ENCODE measurements around the gene VASH2.
"Not testable (repeated sequence)": the region's sequence is repeated elsewhere in the genome, so short reads cannot be mapped to it uniquely, and the experiment has no call there.

Gene VASH2

DNA sequence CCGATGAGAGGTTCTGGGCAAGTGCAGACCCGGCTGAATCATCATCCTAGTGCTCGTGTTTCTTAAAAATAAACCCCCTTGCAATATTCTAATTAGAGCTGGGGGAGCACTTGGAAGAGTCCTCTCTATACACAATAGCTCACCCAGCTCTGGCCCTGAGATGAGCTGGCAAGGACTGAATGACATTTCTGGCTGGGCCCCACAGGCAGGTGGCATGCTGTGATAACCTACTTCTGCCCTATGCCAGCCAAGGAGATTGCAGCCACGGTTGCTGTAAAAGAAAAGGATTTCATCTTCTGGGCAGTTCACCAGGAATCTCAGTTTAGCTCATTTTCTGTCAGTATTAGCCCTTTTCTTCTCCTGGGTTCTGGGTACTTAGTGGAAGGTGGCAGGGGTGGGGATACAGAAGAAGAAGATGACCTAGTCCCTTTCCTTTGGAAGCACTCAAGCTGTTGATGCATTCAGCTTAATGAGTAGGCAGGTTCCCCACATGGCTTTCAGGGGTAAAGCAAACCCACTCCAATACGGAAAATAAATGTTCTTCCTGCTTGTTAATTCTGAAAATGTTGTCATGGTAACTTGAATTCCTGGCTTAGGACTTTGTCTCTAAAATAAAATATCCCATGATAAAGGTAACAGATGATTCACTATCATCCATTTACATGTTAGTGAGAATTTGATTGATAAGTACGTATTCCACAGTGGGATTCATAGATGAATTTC is 32.2 kb downstream of the VASH2 start:
- no peak for DNase-seq

GRCh38 chr1:212983482-212983881 is 33.1 kb downstream of the VASH2 start:
- no peak for DNase-seq

DNA sequence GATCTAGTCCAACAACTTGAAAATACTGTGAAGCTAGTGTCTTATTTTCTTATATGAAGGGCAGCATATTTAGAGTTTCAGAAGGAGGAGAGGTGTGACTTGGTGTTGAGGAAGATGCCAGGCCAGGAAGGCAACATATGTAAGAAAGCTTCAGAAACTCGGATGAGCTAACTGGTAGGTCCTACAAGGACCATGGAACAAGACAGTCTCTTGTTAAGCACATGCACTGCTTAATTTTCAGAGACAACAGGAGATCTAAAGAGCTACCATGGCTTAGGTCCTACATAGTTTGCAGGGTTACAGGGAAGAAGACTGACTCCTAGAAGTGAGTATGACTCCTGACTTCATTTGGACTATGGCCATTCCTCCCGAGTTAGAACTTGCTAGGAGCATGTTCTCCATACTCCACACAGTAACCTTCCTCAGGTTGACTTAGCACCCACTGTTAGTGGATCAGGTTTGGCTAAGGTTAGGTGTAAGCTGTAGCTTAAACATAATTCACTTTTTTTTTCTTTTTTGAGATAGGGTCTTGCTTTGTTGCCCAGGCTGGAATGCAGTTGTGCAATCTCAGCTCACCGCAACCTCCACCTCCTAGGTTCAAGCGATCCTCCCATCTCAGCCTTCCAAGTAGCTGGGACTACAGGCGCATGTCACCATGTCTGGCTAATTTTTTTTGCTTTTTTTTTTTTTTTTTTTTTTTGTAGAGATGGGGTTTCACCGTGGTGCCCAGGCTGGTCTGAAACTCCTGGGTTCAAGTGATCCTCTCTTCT is 34.4 kb downstream of the VASH2 start:
- no peak for DNase-seq

DNA sequence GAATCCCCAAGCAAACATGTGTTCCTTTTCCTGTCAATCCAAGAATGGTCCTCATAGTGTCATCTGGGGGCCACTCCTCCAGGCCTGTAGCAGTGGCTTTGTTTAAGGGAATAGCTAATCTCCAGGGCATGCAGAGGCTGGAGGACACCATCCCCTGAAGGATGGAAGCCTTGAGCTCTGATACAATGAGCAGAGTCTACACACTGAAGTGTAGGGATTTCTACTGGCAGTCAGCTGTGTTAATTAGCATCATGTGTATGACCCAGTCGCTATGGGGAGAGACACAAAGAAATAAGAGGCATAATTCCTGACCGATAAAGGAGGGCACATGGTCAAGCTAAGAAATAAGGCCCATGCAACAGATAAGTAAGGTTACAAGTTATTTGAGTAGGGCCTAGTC is 36.2 kb downstream of the VASH2 start:
- DNase-seq: no peak

- DNase-seq: no peak
Observed at GRCh38 chr1:212987702-212988322, 37.5 kb downstream of the VASH2 start.

GRCh38 chr1:212990276-212990675 is 39.9 kb downstream of the VASH2 start:
- DNase-seq: no peak

GRCh38 chr1:212993960-212994359 is 43.6 kb downstream of the VASH2 start:
- not testable (repeated sequence) for DNase-seq

- DNase-seq: no peak
Observed at GRCh38 chr1:212994926-212995325, 44.6 kb downstream of the VASH2 start.

- DNase-seq: no peak
Observed at GRCh38 chr1:213003256-213003655, 52.9 kb downstream of the VASH2 start.

DNA sequence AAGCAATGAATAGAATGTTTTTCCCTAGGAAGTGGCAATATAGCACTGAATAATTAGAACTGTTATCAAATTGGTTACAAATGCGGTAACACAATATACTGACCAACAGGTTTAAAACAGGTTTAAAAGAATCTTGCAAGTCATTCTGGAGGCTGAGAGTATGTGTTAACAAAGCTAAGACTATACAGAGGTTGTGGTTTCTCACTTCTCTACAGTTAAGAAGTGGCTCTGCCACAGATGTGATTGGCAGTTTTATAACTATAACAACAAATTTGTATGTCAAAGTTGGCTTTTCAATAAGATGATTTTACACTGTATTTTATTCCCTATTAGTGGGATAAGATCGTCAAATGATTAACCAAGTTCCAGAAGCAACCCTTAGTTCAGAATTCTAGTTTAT is 58.2 kb downstream of the VASH2 start:
- DNase-seq: no peak

DNA sequence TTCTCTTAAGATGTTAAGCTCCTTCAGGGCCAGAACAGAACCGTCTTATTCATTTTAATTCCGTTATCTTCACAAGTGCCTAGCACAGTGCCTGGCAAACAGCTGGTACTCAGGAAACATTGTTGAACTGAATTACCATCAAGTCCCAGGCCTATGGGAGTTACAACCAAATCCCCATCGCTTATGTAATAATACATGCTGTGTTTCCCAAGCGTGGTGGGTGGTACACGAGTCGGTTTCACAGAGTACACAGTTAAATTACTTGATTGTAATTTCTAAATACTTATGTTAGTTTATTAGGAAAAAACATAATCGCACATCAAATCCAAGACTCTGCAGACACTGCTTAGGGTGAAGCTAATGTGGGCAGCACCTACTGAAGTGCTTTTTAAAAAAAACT is 64.3 kb downstream of the VASH2 start:
- no peak for DNase-seq

DNA sequence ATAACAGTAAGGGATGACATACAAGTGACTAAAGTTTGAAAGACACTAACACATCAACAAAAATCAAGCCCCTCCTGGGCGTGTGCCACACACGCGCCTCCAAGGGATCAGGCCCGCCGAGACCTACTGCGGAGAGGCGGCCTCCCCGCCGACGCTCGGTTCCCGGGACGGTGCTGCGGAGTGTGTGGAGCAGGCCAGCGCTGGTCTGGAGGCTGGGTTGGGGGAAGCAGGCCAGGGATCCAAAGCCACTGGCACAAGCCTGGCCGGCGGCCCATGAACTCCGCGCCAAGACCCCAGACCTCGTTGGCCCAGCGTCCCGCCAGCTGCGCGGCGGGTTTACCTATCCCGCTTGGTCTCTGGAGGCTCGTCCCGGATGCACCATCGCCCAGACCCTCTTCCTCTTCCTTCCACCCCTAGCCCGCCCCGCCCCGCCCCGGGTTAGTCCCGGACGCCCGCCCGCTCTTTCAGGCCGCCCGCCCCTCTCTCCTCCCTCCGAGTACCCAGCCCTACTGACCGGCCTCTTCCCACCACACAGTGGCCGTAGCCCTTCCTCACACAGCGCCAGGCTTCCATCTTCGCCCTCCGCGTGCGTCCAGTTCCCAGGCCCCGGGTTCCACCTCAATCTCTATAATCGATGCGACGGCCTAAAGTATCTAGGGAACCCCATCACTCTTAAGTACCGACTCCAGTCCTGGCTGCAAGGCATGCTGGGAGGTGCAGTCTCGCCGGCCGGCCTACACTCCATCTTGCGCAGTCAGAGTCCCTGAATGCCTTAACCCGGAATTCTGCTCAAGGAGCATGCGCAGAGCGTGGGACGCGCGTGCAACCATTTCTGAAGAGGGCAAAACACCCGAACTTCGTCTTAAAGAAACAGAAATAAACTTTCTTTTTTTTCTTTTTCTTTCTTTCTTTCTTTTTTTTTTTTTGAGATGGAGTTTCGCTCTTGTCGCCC is 65.0 kb downstream of the VASH2 start, which contains the start of gene ANGEL2:
Gene ANGEL2 (minus strand): TSS at position 769 of the 952 bp plus-strand sequence. CDS start 196 bp downstream, at position 573.
- peak; percentile 95 for DNase-seq

DNA sequence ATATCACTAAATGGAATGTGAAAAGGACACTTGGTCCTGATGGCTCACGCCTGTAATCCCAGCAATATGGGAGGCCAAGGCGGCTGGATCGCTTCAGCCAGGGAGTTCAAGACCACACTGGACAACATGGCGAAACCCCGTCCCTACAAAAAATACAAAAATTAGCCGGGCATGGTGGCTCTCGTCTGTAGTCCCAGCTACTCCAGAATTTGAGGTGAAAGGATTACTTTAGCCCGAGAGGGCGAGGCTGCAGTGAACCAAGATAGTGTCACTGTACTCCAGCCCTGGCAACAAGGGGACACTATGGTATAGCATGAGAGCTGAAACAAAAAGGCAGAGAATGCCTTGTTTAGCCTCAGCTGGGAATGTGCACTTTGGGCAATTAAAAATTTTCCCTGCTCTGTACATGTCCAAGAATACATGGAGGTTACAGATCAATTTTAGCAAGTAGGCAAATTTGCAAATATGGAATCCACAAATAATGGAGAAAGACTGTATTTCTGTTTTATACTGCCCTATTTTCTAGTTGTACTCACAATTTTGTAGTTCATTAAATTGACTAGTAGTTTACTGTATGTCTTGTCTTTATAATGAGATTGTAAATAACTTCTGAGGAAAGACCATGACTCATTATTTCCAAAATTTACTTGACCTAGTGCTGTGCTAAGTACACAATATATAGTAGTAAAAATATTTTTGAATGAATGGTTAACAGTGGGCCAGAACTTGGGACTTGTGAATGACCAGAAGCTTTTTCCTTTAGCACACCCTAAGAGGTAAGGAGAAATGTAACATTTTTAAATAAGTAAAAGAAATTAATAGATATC is 67.3 kb downstream of the VASH2 start:
- no peak for DNase-seq

GRCh38 chr1:213019450-213019849 is 69.1 kb downstream of the VASH2 start:
- DNase-seq: no peak

- DNase-seq: no peak
Observed at GRCh38 chr1:213020016-213020415, 69.7 kb downstream of the VASH2 start.

DNA sequence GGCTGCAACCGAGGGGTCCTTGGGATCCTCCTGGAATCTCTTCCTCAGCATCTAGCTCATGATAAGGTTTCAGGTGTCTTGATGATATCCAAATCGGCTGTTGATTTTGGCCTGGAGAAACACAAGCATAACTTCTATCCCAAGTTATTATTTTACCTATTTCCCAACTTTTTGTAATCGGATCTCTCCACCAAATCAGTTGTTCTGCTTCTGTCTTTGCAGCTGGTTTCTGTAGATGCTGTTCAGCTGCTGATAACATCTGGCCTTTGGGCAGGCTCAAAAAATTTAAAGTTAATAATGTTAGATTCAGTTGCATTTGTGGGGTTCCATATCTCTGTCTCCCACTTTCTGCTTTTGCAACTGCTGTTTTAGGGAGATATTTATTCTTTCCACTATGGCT is 76.7 kb downstream of the VASH2 start:
- DNase-seq: not testable (repeated sequence)

DNA sequence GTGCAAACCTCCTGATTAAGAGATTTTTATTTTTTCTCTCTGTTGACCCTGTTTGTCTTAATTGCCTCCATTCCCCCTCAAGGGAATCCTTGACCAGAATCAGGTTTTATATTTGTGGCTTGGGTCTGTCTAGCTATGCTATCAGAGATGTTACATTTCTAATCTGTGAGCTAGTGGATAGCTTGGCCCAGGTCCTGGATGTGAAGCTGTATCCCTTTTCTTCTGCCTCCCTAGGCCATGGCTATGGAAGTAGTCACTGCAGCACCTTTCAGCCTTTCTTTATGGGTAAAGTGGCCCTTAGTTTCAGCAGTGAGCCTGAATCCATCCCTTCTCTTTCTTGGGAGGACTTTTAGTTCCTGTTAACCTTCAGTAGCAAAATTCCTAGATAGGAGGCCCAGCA is 82.3 kb downstream of the VASH2 start:
- DNase-seq: no peak

- DNase-seq: no peak
Observed at GRCh38 chr1:213034713-213035112, 84.4 kb downstream of the VASH2 start.

DNA sequence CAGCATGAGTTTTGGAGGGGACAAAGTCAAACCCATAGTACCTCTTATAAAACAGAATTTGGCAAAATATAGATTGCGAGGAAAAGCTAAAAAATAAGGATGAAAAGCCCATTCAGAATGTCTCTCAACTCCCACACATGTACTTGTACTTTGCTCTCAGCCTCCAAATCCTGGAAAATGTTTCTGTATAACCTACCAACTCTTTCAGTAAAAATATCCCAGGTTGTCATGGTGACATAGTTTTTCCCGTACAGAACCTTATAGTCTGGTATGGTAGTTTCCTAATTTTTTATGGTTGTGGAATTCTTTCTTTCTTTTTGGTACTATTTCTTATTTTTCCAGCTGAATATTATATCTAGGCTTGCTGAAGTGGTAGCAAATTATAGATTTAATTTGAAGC is 85.2 kb downstream of the VASH2 start:
- DNase-seq: no peak
